Endothelial cell of umbilical vein (primary cell): ENCODE measurements around the gene COL5A1. TPM values are rescaled to one million over a fixed set of nuclear protein-coding genes. Genes with fewer than 3 reads are reported as not detected.

Experiments
- BruUV-seq: library from RNA; stranded (reverse); fragments of 400-500 nt; replicated peaks from 2 replicates; lab custom pipeline; 2021; lab: Mats Ljungman, UMichigan
- CTCF ChIA-PET: fragments of 300-600, 350-600 bp; sonication (Branson Sonifier 250); formaldehyde crosslinking; loops from one replicate; lab custom pipeline; 2021; ENCODE audit warnings: antibody characterized with exemption, inconsistent platforms; lab: Charles Lee
- POLR2A ChIA-PET: fragments of 300-600, 350-600 bp; sonication (Branson Sonifier 250); formaldehyde crosslinking; loops from one replicate; lab custom pipeline; 2021; ENCODE audit warnings: antibody characterized with exemption, inconsistent platforms; lab: Charles Lee
- DNase-seq: peaks from one replicate; pipeline ENCODE4 v3.0.0-alpha.2; 2011; ENCODE audit warnings: low read depth, low spot score
- FAIRE-seq: peaks from 2 replicates; lab custom pipeline; 2011; peaks lifted over from hg19 to GRCh38; lab: Jason Lieb, UNC
- H2AFZ ChIP-seq: 2 replicates; pipeline ENCODE4 v1.6.0; 2012; ENCODE audit warnings: low read depth, low read length, control low read depth, inconsistent platforms
- H3K27ac ChIP-seq: 2 replicates; pipeline ENCODE4 v1.5.1; 2011; ENCODE audit warnings: low read depth, mild to moderate bottlenecking, control low read depth, low read length, moderate library complexity; ENCODE audit not compliant: insufficient read depth
- H3K27me3 ChIP-seq, 2 experiments: 2 replicates each; pipeline versions ENCODE4 v1.6.0 to v1.6.1; 2011; ENCODE audit warnings: low read length in 2 of 2, mixed read lengths in 1 of 2; ENCODE audit not compliant: control insufficient read depth in 2 of 2, insufficient read depth in 2 of 2
- H3K36me3 ChIP-seq, 2 experiments: 2 replicates in 1 of 2; 3 replicates in 1 of 2; pipeline ENCODE4 v1.5.1; 2011; ENCODE audit warnings: low read length in 2 of 2, mild to moderate bottlenecking in 1 of 2, moderate library complexity in 1 of 2; ENCODE audit not compliant: control insufficient read depth in 2 of 2, insufficient read depth in 2 of 2; ENCODE audit errors: extremely low read depth in 1 of 2
- H3K4me1 ChIP-seq: 3 replicates; pipeline ENCODE4 v1.5.1; 2011; ENCODE audit warnings: mild to moderate bottlenecking, low read length; ENCODE audit not compliant: control insufficient read depth, insufficient read depth; ENCODE audit errors: extremely low read depth
- H3K4me2 ChIP-seq: 2 replicates; pipeline ENCODE4 v1.6.1; 2011; ENCODE audit warnings: low read length, control low read depth, mixed read lengths; ENCODE audit not compliant: insufficient read depth
- H3K4me3 ChIP-seq, 3 experiments: fragments of 200-600 bp in 1 of 3; sonication (generic), shearing (Covaris generic) in 1 of 3; replicated peaks in 1 of 3; 2 replicates each; pipeline ENCODE4 v1.5.1; 2011 to 2016; ENCODE audit warnings: control low read depth in 3 of 3, low read length in 3 of 3, mild to moderate bottlenecking in 2 of 3, inconsistent platforms in 1 of 3, low read depth in 1 of 3, moderate library complexity in 1 of 3; ENCODE audit not compliant: insufficient read depth in 1 of 3
- H3K79me2 ChIP-seq: 2 replicates; pipeline ENCODE4 v1.6.0; 2012; ENCODE audit warnings: low read length, inconsistent platforms; ENCODE audit not compliant: control insufficient read depth, insufficient read depth
- H3K9ac ChIP-seq: replicated peaks from 2 replicates; pipeline ENCODE3; 2011; ENCODE audit warnings: low read length, control low read depth; ENCODE audit not compliant: insufficient read depth; ENCODE audit errors: extremely low read depth
- H3K9me1 ChIP-seq: replicated peaks from 3 replicates; pipeline ENCODE4 v1.6.0; 2011; ENCODE audit warnings: mild to moderate bottlenecking, low read length; ENCODE audit not compliant: control insufficient read depth, insufficient read depth; ENCODE audit errors: extremely low read depth
- H3K9me3 ChIP-seq: replicated peaks from 2 replicates; pipeline ENCODE4 v1.5.1; 2012; ENCODE audit warnings: low read length, inconsistent platforms; ENCODE audit not compliant: control insufficient read depth, insufficient read depth
- H4K20me1 ChIP-seq: replicated peaks from 2 replicates; pipeline ENCODE3; 2011; ENCODE audit warnings: mild to moderate bottlenecking, low read length; ENCODE audit not compliant: control insufficient read depth, insufficient read depth; ENCODE audit errors: extremely low read depth
- CTCF ChIP-seq, 2 donors: IDR thresholded peaks; 1 replicate in 1 of 2; 2 replicates in 1 of 2; pipeline ENCODE4 v1.5.1; 2011; ENCODE audit warnings: low read length in 2 of 2, mild to moderate bottlenecking in 2 of 2, moderate library complexity in 2 of 2, control low read depth in 1 of 2, inconsistent platforms in 1 of 2, low read depth in 1 of 2; ENCODE audit not compliant: insufficient read depth in 1 of 2; ENCODE audit errors: extremely low read depth in 1 of 2
- EZH2 ChIP-seq: IDR thresholded peaks from 2 replicates; pipeline ENCODE4 v1.6.1; 2012; ENCODE audit warnings: borderline replicate concordance, low read depth, mild to moderate bottlenecking, moderate library complexity, low read length, inconsistent platforms; ENCODE audit not compliant: severe bottlenecking
- FOS ChIP-seq: IDR thresholded peaks from 2 replicates; pipeline ENCODE4 v1.6.1; 2011; ENCODE audit warnings: mild to moderate bottlenecking, low read length, moderate library complexity, borderline replicate concordance; ENCODE audit not compliant: insufficient read depth
- GATA2 ChIP-seq: IDR thresholded peaks from 2 replicates; pipeline ENCODE4 v1.7.0; 2011; ENCODE audit warnings: low read depth, mild to moderate bottlenecking, moderate library complexity, mixed read lengths, low read length; ENCODE audit not compliant: insufficient read length, insufficient read depth
- JUN ChIP-seq: IDR thresholded peaks from 2 replicates; pipeline ENCODE4 v1.6.1; 2011; ENCODE audit warnings: borderline replicate concordance, low read depth; ENCODE audit not compliant: insufficient read length, insufficient read depth
- MYC ChIP-seq: IDR thresholded peaks from one replicate; pipeline ENCODE4 v1.6.1; 2011; ENCODE audit warnings: mild to moderate bottlenecking, low read depth, low read length
- POLR2A ChIP-seq: IDR thresholded peaks from 2 replicates; pipeline ENCODE4 v1.6.1; 2012; ENCODE audit warnings: low read depth, mild to moderate bottlenecking, control low read depth, low read length
- POLR2AphosphoS5 ChIP-seq: IDR thresholded peaks from 2 replicates; pipeline ENCODE4 v1.6.1; 2012; ENCODE audit warnings: low read depth, mild to moderate bottlenecking, control low read depth, low read length, moderate library complexity; ENCODE audit not compliant: insufficient read depth
- dilution Hi-C: fragments of 300-500 bp; cut with MboI; formaldehyde crosslinking; loops from one replicate; pipeline ENCODE4 v1.15.0; 2019; ENCODE audit warnings: low sequenced_read_pairs; ENCODE audit not compliant: extremely low pct_ligation_motif_present
- intact Hi-C: fragments of 100-400 bp; cut with micrococcal nuclease; formaldehyde crosslinking; loops from one replicate; pipeline ENCODE4 v1.10.0; 2022
- polyA plus RNA-seq, 4 experiments: library from polyadenylated mRNA; depleted of rRNA in 3 of 4; stranded (reverse) in 3 of 4; unstranded in 1 of 4; fragments of >200 nt; gene quantifications; 2 replicates each; pipeline versions ENCODE4 v1.2.1 to v1.2.3, GENCODE V29; 2011 to 2012; ENCODE audit warnings: missing spikeins in 1 of 4
- total RNA-seq: library from RNA; stranded (reverse); gene quantifications from 2 replicates; pipeline ENCODE4 v1.2.3, GENCODE V29; 2021
- TF ChIP-seq, protein P1 (sequence below): IDR thresholded peaks from 2 replicates; pipeline ENCODE4 v1.6.1; 2011; ENCODE audit not compliant: insufficient read depth, insufficient read length

COL5A1 gene
- total and polyA plus RNA-seq, 2 donors (not counting 3 experiments of a cell fraction or from before 2014, with no cell fraction given), result 97.4 to 175 TPM

- Histone ChIP-seq H3K4me1 (no peaks in the 10 kb centered on the region), H3K9ac (no peak overlapping the region), H3K4me2 (no peak overlapping the region), H3K9me3 (no peaks in the 10 kb centered on the region), H2AFZ (no peak overlapping the region), H3K9me1 (no peaks in the 10 kb centered on the region), H3K27ac (no peak overlapping the region), H3K4me3 (no peak overlapping the region), H3K27me3 (no peaks in the 10 kb centered on the region), H3K36me3 (peaks cover 0 to 40% of the 10 kb centered on the region in 2 experiments), H3K79me2 (no peaks in the 10 kb centered on the region), H4K20me1 (no peaks in the 10 kb centered on the region)
- dilution Hi-C loops, result no loop called here
- DNase-seq, result no peak
- intact Hi-C loops, result no loop called here
- ChIA-PET CTCF (no interaction called here), POLR2A (no interaction called here)
- no peak for FAIRE-seq
- BruUV-seq, result no TSS peak
- TF ChIP-seq POLR2A (no peak), EZH2 (no peak), FOS (no peak), POLR2AphosphoS5 (no peak), MYC (no peak), GATA2 (no peak), JUN (no peak), CTCF (IDR thresholded peaks at IDR 0.05; ENCODE audit: extremely low read depth in 1 of 2, insufficient read depth in 1 of 2, low read depth in 1 of 2, low read length in 2 of 2) (no peak)
- TF ChIP-seq, protein P1, sequence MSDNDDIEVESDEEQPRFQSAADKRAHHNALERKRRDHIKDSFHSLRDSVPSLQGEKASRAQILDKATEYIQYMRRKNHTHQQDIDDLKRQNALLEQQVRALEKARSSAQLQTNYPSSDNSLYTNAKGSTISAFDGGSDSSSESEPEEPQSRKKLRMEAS, result no peak
Observed at GRCh38 chr9:134830126-134830525, 188.5 kb downstream of the COL5A1 start.
